ENCODE results near the gene PNKP. TPM values are rescaled to one million over a fixed set of nuclear protein-coding genes. Genes with fewer than 3 reads are reported as not detected.

The PNKP gene
- total and polyA plus RNA-seq, 9 of the 15 experiments (the other 6 are each of a cell fraction or from before 2014, with no cell fraction given), result 2.8 to 85.4 (median 25.3) TPM

GRCh38 chr19:49827034-49827433, 40.3 kb downstream of the PNKP start (continued):
- TF ChIP-seq CREB1 (IDR thresholded peaks at IDR 0.05) (no peak), CREB1 (CRISPR knock-in tag; IDR thresholded peaks at IDR 0.05) (no peak), BHLHE40 (IDR thresholded peaks at IDR 0.05; ENCODE audit: low read length) (no peak)

- ChIA-PET CTCF (ENCODE audit: low intra/inter-chr PET ratio) (no interaction called here), POLR2A (interaction anchor here (1.2 to 1.3 kb wide), 2 partner anchors 10 to 26 kb away, joined by 4 to 5 read pairs; no protein-coding TSS in a partner anchor)
- Histone ChIP-seq H3K9ac (ENCODE audit: insufficient read depth in 1 of 2, low read depth in 2 of 2, low read length in 2 of 2) (no peak overlapping the region), H3K9me1 (ENCODE audit: control insufficient read depth, insufficient read depth, low read length) (no peaks in the 10 kb centered on the region), H3K27me3 (ENCODE audit: control insufficient read depth in 2 of 2, insufficient read depth in 2 of 2, low read length in 2 of 2) (no peaks in the 10 kb centered on the region), H4K20me1 (replicated peaks; ENCODE audit: control insufficient read depth, insufficient read depth, low read length) (0 out of 2 replicates have a peak, but pooled peaks cover 3% of the 10 kb centered on the region), H3K4me3 (no peak overlapping the region), H3K9me3 (replicated peaks; ENCODE audit: control insufficient read depth, insufficient read depth, low read depth, low read length) (no peaks in the 10 kb centered on the region), H3K79me2 (ENCODE audit: control insufficient read depth, insufficient read depth, low read length) (peaks cover 39% of the 10 kb centered on the region), H3K36me3 (ENCODE audit: control insufficient read depth, insufficient read depth, low read length) (peaks cover 64% of the 10 kb centered on the region), H2AFZ (ENCODE audit: low read depth, low read length) (no peak overlapping the region), H3K4me1 (replicated peaks in 1 of 2; ENCODE audit: control insufficient read depth in 2 of 2, insufficient read depth in 2 of 2, low read length in 2 of 2) (peaks cover 11 to 28% of the 10 kb centered on the region in 2 experiments), H3K27ac (ENCODE audit: extremely low read depth, low read depth, low read length) (no peak overlapping the region), H3K4me2 (ENCODE audit: insufficient read depth, low read length) (no peak overlapping the region)
- in situ Hi-C loops (cut with MboI) (no loop called here), intact Hi-C loops (cut with micrococcal nuclease) (no loop called here)
- 80% methylated on average over 6 of the region's 6 CpGs for WGBS (ENCODE audit: insufficient coverage, low coverage, missing lambda C conversion rate)
- no peak for ATAC-seq
- FAIRE-seq, result no peak
- TF ChIP-seq ZNF280A (IDR thresholded peaks at IDR 0.05; ENCODE audit: low read depth, partially characterized antibody) (no peak), CBFA2T3 (IDR thresholded peaks at IDR 0.05) (no peak), ZBTB2 (IDR thresholded peaks at IDR 0.05) (no peak), SRF (CRISPR knock-in tag; IDR thresholded peaks at IDR 0.05) (no peak), DMBX1 (CRISPR knock-in tag; IDR thresholded peaks at IDR 0.05; ENCODE audit: borderline replicate concordance) (no peak)
- DNase-seq (ENCODE audit: extremely low read depth in 1 of 4, low spot score in 3 of 4), result no peak
- BruUV-seq (replicated peaks), result no TSS peak
Measured at GRCh38 chr19:49824662-49825061, 42.7 kb downstream of the PNKP start.
